Neural cell (in vitro differentiated cells): ENCODE results near the gene ANKAR. TPM values are rescaled to one million over a fixed set of nuclear protein-coding genes. Genes with fewer than 3 reads are reported as not detected.

ENCODE experiments used
- H2AFZ ChIP-seq: fragments of 200-600, 300-800 bp; sonication (generic), shearing (Covaris generic); 2 replicates; pipeline ENCODE4 v1.6.0; 2014; ENCODE audit warnings: low read depth, mild to moderate bottlenecking, antibody characterized with exemption, low read length, moderate library complexity
- H3F3A ChIP-seq: fragments of 200-600 bp; shearing (Covaris generic); 2 replicates; pipeline ENCODE4 v1.6.1; 2016; ENCODE audit warnings: mild to moderate bottlenecking, moderate library complexity, mixed read lengths, antibody characterized with exemption, low read length; ENCODE audit not compliant: insufficient read depth, poor library complexity, severe bottlenecking
- H3K27ac ChIP-seq: fragments of 200-600, 300-800 bp; sonication (generic), shearing (Covaris generic); 2 replicates; pipeline ENCODE4 v1.5.1; 2014; ENCODE audit warnings: mild to moderate bottlenecking, low read length, moderate library complexity
- H3K27me3 ChIP-seq: fragments of 300-800, 200-600 bp; sonication (generic), shearing (Covaris generic); 2 replicates; pipeline ENCODE4 v1.6.0; 2014; ENCODE audit warnings: mild to moderate bottlenecking, low read depth, low read length, moderate library complexity; ENCODE audit not compliant: insufficient read depth
- H3K36me3 ChIP-seq: fragments of 300-800, 200-600 bp; sonication (generic), shearing (Covaris generic); 2 replicates; pipeline ENCODE4 v1.5.1; 2014; ENCODE audit warnings: mild to moderate bottlenecking, antibody characterized with exemption, low read length, moderate library complexity; ENCODE audit not compliant: insufficient read depth
- H3K4me2 ChIP-seq: fragments of 300-800, 200-600 bp; sonication (generic), shearing (Covaris generic); 2 replicates; pipeline ENCODE4 v1.6.0; 2014; ENCODE audit warnings: mild to moderate bottlenecking, low read length
- H3K4me3 ChIP-seq: fragments of 300-800, 200-600 bp; sonication (generic), shearing (Covaris generic); 2 replicates; pipeline ENCODE4 v1.5.1; 2014; ENCODE audit warnings: mild to moderate bottlenecking, low read length, moderate library complexity
- H3K79me2 ChIP-seq: fragments of 200-600 bp; shearing (Covaris generic); replicated peaks from 2 replicates; pipeline ENCODE4 v1.6.0; 2014; ENCODE audit warnings: mild to moderate bottlenecking, low read length, moderate library complexity; ENCODE audit not compliant: insufficient read depth
- H3K9ac ChIP-seq: fragments of 300-800, 200-600 bp; sonication (generic), shearing (Covaris generic); 2 replicates; pipeline ENCODE4 v1.6.1; 2016; ENCODE audit warnings: mild to moderate bottlenecking, low read length, mixed read lengths
- H3K9me2 ChIP-seq: fragments of 200-600 bp; shearing (Covaris generic); 2 replicates; pipeline ENCODE4 v1.6.1; 2016; ENCODE audit warnings: mild to moderate bottlenecking, low read length, mixed read lengths; ENCODE audit not compliant: insufficient read depth
- H3K9me3 ChIP-seq: fragments of 200-600, 300-800 bp; sonication (generic), shearing (Covaris generic); 2 replicates; pipeline ENCODE4 v1.6.1; 2016; ENCODE audit warnings: mild to moderate bottlenecking, mixed run types, low read length, moderate library complexity, mixed read lengths
- H4K20me1 ChIP-seq: fragments of 200-600 bp; shearing (Covaris generic); 2 replicates; pipeline ENCODE4 v1.6.1; 2016; ENCODE audit warnings: mild to moderate bottlenecking, mixed run types; ENCODE audit not compliant: insufficient read depth
- CTCF ChIP-seq: fragments of 450-650 bp; IDR thresholded peaks from 2 replicates; pipeline ENCODE4 v1.5.1; 2014; ENCODE audit warnings: antibody characterized with exemption, mild to moderate bottlenecking, moderate library complexity; ENCODE audit not compliant: poor library complexity, severe bottlenecking
- EP300 ChIP-seq: fragments of 450-650 bp; conservative IDR thresholded peaks from 2 replicates; pipeline ENCODE4 v1.6.1; 2014; ENCODE audit warnings: antibody characterized with exemption, mild to moderate bottlenecking, moderate library complexity; ENCODE audit not compliant: poor library complexity, severe bottlenecking
- EZH2 ChIP-seq: fragments of 200-600, 300-800 bp; shearing (Covaris generic), sonication (generic); IDR thresholded peaks from 2 replicates; pipeline ENCODE4 v1.6.1; 2014; ENCODE audit warnings: antibody characterized with exemption, low read length, borderline replicate concordance, mild to moderate bottlenecking; ENCODE audit not compliant: insufficient read depth, poor library complexity, severe bottlenecking
- MXI1 ChIP-seq: fragments of 450-650 bp; conservative IDR thresholded peaks from 2 replicates; pipeline ENCODE4 v1.6.1; 2014; ENCODE audit warnings: antibody characterized with exemption, mild to moderate bottlenecking; ENCODE audit not compliant: poor library complexity, severe bottlenecking
- POLR2AphosphoS5 ChIP-seq: IDR thresholded peaks from 2 replicates; pipeline ENCODE4 v1.6.1; 2012
- RAD21 ChIP-seq: fragments of 450-650 bp; conservative IDR thresholded peaks from 2 replicates; pipeline ENCODE4 v1.6.1; 2014; ENCODE audit warnings: antibody characterized with exemption, mild to moderate bottlenecking, moderate library complexity
- REST ChIP-seq: IDR thresholded peaks from 2 replicates; pipeline ENCODE4 v1.6.1; 2012; ENCODE audit warnings: borderline replicate concordance
- SMC3 ChIP-seq: fragments of 450-650 bp; conservative IDR thresholded peaks from 2 replicates; pipeline ENCODE4 v1.6.1; 2014; ENCODE audit warnings: antibody characterized with exemption, mild to moderate bottlenecking, moderate library complexity; ENCODE audit not compliant: poor library complexity
- TAF1 ChIP-seq: IDR thresholded peaks from 2 replicates; pipeline ENCODE4 v1.6.1; 2012; ENCODE audit warnings: low read depth
- polyA plus RNA-seq: library from polyadenylated mRNA; depleted of rRNA; stranded (reverse); fragments of >200 nt; gene quantifications from 2 replicates; pipeline ENCODE4 v1.2.3, GENCODE V29; 2014

The ANKAR gene
- polyA plus RNA-seq, 1 donor from 2014 or later = 7.4 TPM

GRCh38 chr2:189659734-189660133 lies 14.7 kb upstream of the ANKAR start:
- Histone ChIP-seq H3K27ac (no peak overlapping the region), H3K4me2 (no peak overlapping the region), H2AFZ (no peak overlapping the region), H3K36me3 (no peaks in the 10 kb centered on the region), H4K20me1 (no peaks in the 10 kb centered on the region), H3K4me3 (no peak overlapping the region), H3K9me3 (no peaks in the 10 kb centered on the region), H3K79me2 (peaks cover 19% of the 10 kb centered on the region), H3K9ac (no peak overlapping the region), H3F3A (no peaks in the 10 kb centered on the region), H3K27me3 (no peaks in the 10 kb centered on the region), H3K9me2 (no peaks in the 10 kb centered on the region)
- TF ChIP-seq POLR2AphosphoS5 (no peak), REST (no peak), EP300 (no peak), TAF1 (no peak), EZH2 (no peak), MXI1 (no peak)

- H3K4me3 ChIP-seq = no peak overlapping the region
Measured at GRCh38 chr2:189660803-189661147, 13.7 kb upstream of the ANKAR start.

More at GRCh38 chr2:189660803-189661147, 13.7 kb upstream of the ANKAR start:
- Histone ChIP-seq H3K4me2 (no peak overlapping the region), H3K9ac (no peak overlapping the region), H3K79me2 (peaks cover 19% of the 10 kb centered on the region), H3K27ac (no peak overlapping the region), H2AFZ (no peak overlapping the region), H3K9me3 (no peaks in the 10 kb centered on the region), H4K20me1 (no peaks in the 10 kb centered on the region), H3K27me3 (no peaks in the 10 kb centered on the region), H3F3A (no peaks in the 10 kb centered on the region), H3K36me3 (no peaks in the 10 kb centered on the region), H3K9me2 (no peaks in the 10 kb centered on the region)
- no peak for TF ChIP-seq EZH2
- TF ChIP-seq MXI1 = no peak
- TF ChIP-seq SMC3 = no peak
- TF ChIP-seq TAF1 = no peak
- TF ChIP-seq POLR2AphosphoS5 = no peak
- no peak for TF ChIP-seq RAD21
- no peak for TF ChIP-seq CTCF
- no peak for TF ChIP-seq REST
- TF ChIP-seq EP300 = no peak
